Measurements from ENCODE around the gene FAM76A.
"Not testable (repeated sequence)": the region's sequence is repeated elsewhere in the genome, so short reads cannot be mapped to it uniquely, and the experiment has no call there.

The FAM76A gene

GRCh38 chr1:27726173-27727044, 648 bp downstream of the FAM76A start:
- no peak for DNase-seq

DNA sequence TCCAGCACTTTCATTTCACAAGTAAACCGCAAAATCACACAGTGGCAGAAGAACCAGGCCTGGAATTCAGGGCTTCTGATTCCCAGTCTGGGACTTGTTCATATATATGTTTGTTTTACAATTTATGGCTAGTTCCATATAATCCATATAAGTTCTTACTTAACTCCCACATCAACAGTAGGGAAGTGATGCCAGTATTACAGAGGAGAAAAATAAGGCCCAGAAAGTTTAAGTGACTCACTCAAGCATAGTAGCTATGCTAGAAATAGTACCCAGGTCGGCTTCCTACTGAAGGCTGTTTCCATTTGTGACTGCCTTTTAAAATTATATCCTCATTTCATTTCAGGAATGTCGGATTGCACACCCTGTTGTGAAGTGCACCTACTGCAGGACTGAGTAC, 1.4 kb downstream of the FAM76A start:
- DNase-seq: no peak

DNA sequence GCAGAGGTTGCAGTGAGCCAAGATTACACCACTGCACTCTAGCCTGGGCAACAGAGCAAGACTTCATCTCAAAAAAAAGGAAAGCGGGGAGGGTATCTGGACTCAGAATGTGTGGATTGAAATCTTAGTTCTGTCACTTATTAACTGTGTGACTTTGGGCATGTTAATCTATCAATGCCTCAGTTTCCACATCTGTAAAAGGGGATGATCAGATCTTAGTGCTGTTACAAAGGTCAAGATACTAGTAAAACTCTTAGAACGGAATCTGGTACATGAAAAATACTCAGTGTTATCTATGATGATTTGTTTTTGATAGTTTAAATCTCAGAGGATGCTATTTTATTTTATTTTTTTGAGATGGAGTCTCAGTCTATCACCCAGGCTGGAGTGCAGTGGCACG, 10.5 kb downstream of the FAM76A start:
- DNase-seq: no peak

- no peak for DNase-seq
Observed at GRCh38 chr1:27741121-27741520, 15.4 kb downstream of the FAM76A start.

- DNase-seq: no peak
Observed at GRCh38 chr1:27744556-27744955, 18.8 kb downstream of the FAM76A start.

- DNase-seq: no peak
Observed at GRCh38 chr1:27745466-27745865, 19.7 kb downstream of the FAM76A start.

DNA sequence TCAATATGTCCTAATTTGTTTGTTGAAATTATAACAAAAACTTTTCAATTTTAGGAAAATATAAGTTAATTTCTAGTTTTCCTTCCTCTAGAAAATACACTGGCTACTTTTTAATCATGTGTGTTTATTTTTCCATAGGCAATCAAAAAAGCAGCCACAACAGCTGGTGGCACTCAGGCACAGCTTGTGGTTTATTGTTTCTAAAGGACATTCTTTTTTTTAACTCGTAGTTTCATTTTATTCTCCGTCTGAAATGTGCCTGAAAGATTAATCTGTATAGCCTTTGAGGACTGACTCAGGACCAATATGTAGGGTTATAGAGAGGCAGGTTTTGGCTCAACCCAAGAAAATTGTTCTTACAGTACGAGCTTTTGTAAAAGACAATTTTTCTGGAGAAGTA, 26.6 kb downstream of the FAM76A start:
- no peak for DNase-seq

- no peak for DNase-seq
Observed at GRCh38 chr1:27755286-27755685, 29.5 kb downstream of the FAM76A start.

DNA sequence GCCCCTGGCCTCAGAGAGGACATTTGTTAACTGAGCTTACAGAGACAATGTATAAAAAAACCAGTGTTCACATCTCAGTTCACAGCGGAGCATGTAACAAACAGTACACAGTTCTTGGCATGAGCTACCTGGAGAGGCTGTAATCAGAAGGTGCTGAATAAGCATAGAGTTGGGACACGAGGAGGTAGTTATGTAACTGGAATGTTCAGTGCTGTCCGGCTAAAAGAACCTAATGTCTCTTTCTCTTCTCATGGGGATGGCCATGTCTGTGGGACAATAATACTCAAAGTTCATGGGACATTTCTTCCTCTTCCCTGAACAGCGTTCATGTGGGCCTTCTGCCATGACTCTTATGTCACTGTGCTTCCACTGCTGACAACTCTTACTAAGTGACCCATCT, 30.1 kb downstream of the FAM76A start:
- no peak for DNase-seq

GRCh38 chr1:27759236-27759635, 33.5 kb downstream of the FAM76A start:
- no peak for DNase-seq

GRCh38 chr1:27760426-27760825, 34.7 kb downstream of the FAM76A start:
- DNase-seq: no peak

DNA sequence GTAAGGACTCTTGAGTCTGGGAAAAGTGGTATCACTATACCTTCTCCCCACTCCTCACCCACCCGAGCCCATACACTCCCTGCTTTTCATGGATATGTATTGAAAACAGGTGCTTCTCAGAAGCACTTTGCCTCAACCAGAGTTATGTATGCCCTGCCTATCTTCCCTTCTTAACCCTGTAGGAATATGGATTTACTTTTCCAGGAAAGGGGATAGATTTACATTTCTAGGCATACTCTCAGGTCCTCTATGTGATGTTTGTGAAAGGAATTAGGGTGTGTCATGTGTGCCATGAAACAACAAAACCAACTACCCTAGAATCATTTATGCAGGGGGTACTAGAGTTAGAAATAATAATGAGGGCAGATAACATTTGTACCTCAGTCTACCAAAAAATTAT, 36.3 kb downstream of the FAM76A start:
- no peak for DNase-seq

GRCh38 chr1:27763358-27763757, 37.6 kb downstream of the FAM76A start:
- DNase-seq: no peak

- no peak for DNase-seq
Observed at GRCh38 chr1:27770293-27770830, 44.6 kb downstream of the FAM76A start.

DNA sequence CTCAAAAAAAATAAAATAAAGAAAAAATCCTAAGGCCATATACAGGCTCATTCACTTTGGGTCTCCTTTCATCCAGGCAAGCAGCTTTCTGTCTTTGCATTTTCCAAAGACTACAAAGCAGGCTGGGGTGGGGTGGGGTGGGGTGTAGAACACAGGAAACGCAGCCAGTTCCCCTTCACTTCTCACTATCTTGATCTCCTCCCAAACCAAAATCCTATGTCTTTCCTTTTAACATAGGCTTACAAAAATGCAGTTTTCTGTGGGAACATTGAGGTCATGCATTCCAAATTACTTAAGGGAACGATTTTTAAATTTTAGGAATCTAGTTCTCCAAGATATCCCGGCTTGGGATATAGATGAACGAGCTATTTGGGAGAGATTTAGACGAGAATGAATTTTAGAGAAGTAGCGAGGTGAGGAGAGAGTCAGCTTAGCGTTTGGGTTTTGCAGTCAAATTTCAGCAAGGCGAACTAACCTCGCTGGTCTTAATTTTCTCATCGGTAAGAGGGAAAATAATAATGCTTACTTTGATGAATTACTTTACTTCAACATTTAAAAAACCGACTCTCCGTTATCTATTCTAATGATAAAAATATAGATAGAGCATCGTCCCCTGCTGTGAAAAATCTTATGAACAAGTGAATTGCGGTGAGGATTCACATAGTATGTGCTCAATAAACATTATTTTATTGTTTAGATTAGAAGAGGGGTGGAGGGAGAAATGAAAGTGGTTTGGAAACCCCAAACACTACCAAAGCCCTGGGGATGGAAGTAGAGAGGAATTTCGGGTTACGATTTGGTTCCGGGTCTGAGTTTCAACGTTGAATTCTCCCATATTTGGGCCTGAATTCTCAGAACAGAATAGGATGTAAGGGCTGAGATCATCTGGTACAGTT, 46.5 kb downstream of the FAM76A start:
- DNase-seq: no peak

DNA sequence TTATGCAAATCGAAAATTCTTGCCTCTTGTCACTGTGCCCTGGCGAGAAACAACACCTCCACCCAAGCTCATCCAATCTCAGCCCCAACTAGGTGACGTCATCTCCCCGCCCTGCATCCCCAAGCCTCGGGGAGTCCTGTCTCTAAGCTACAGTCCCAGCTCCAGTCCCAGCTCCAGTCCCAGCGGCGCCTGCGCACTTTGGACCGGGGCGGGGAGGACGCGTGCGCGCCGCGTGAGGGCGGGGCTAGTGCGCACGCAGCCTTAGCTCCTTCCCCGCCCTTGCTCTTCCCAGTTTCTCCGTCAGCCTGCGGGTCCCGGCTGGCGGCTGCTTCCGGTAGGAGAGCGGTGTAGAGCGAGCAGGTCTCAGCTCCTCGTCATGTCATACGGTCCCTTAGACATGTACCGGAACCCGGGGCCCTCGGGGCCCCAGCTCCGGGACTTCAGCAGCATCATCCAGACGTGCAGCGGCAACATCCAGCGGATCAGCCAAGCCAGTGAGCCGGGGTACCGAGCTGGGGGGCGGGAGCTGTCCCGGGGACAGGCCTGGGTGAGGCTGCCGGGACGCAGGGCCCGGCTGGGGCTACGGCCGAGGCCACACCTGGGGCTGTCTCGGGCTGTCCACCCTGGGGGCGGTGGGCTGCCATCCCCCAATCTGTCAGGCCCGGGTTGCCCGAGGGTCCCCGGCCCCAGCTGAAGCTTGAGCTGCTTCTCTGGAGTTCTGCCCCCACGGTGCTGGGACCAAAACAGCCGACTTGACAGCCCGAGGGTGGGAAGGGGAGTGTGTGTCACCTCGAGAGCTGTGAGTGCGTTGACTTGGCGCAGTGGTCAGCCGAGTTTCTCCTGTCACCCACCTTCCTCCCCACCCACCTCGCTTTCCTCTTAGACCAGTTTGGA, 47.4 kb downstream of the FAM76A start, which contains the start of gene STX12:
Gene STX12, plus strand, starts transcription at position 288 of the 894 bp plus-strand sequence. Its CDS starts 89 bp downstream, at position 377.
- DNase-seq: peak; percentile 80

- no peak for DNase-seq
Observed at GRCh38 chr1:27773826-27774445, 48.2 kb downstream of the FAM76A start.

DNA sequence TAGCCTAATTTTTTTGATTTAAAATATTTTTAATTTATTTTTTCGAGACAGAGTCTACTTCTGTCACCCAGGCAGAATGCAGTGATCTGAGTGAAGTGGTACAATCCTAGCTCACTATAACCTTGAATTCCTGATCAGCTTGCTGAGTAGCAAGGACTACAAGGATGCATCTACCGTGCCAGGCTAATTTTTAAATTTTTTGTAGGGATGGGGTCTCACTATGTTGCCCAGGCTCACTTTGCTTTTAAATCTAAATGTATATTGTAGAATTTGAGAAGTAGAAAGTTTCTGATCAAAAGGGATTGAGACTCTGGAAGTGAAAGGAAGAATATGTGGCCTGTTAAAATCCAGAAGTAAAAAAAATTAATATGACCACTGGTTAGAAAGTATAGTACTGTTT, 48.9 kb downstream of the FAM76A start:
- no peak for DNase-seq

- not testable (repeated sequence) for DNase-seq
Observed at GRCh38 chr1:27775336-27775735, 49.6 kb downstream of the FAM76A start.

DNA sequence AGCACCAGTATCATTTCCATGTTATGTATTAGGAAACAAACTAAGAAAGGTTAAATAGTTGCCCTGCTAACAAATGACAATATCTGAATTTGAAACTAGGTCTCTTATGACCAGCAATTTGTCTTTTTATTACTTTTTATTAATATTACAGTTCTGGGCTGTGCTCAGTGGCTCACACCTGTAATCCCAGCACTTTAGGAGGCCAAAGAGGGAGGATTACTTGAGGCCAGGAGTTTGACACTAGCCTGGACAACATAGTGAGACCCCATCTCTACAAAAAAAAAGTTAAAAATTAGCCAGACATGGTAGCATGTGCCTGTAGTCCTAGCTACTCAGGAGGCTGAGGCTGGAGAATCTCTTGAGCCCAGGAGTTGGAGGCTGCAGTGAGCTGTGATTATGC, 50.5 kb downstream of the FAM76A start:
- not testable (repeated sequence) for DNase-seq

GRCh38 chr1:27778056-27778455, 52.3 kb downstream of the FAM76A start:
- DNase-seq: no peak

GRCh38 chr1:27779122-27779521, 53.4 kb downstream of the FAM76A start:
- no peak for DNase-seq

All from NCI-H2081 treated with DMSO at 0.1 percent for 48 hours (cell line).